Testis (tissue), 3 donors: Measurements from ENCODE around the gene FBLN1. TPM values are rescaled to one million over a fixed set of nuclear protein-coding genes. Genes with fewer than 3 reads are reported as not detected.

Source experiments
- DNase-seq: peaks from one replicate; pipeline ENCODE4 v3.0.0-alpha.2; 2019
- H3K27ac ChIP-seq, 2 donors: fragments of 200-600 bp; sonication (generic); one replicate each; pipeline ENCODE4 v1.5.1; 2019
- H3K27me3 ChIP-seq: fragments of 200-600 bp; sonication (generic); one replicate; pipeline ENCODE4 v1.5.1; 2019
- H3K36me3 ChIP-seq: fragments of 200-600 bp; sonication (generic); one replicate; pipeline ENCODE4 v1.5.1; 2017; ENCODE audit warnings: low read depth; ENCODE audit errors: missing control alignments
- H3K4me1 ChIP-seq: fragments of 200-600 bp; sonication (generic); one replicate; pipeline ENCODE4 v1.5.1; 2019
- H3K4me3 ChIP-seq, 2 donors: fragments of 200-600 bp; sonication (generic); one replicate each; pipeline ENCODE4 v1.5.1; 2017 to 2019
- H3K9me3 ChIP-seq: fragments of 200-600 bp; sonication (generic); one replicate; pipeline ENCODE4 v1.5.1; 2017
- CTCF ChIP-seq, 3 experiments: fragments of 450-650 bp in 2 of 3; fragments of 200-600 bp in 1 of 3; sonication (generic) in 1 of 3; IDR thresholded peaks; one replicate each; pipeline ENCODE4 v1.5.1; 2016 to 2019; ENCODE audit warnings: antibody characterized with exemption in 3 of 3, mild to moderate bottlenecking in 2 of 3, moderate library complexity in 1 of 3
- POLR2A ChIP-seq: fragments of 450-650 bp; IDR thresholded peaks from one replicate; pipeline ENCODE4 v1.6.1; 2017; ENCODE audit warnings: antibody characterized with exemption, mild to moderate bottlenecking, moderate library complexity
- WGBS, 2 donors: methylation state at CpG; one replicate each; pipeline ENCODE4 v1.1.5; 2018; 5-methylcytosine and 5-hydroxymethylcytosine counted together
- intact Hi-C: fragments of 100-400 bp; cut with DNase I; formaldehyde crosslinking; loops from one replicate; pipeline ENCODE4 v1.15.1; 2023; ENCODE audit warnings: low total_unique reads
- polyA plus RNA-seq: library from polyadenylated mRNA; stranded (reverse); fragments of 350-450 nt; fragmentation: Illumina TruSeq; extraction: RNeasy Lipid Tissue Mini Kit (QIAGEN cat#74804); gene quantifications from one replicate; pipeline ENCODE4 v1.2.3, GENCODE V29; 2014; ENCODE audit warnings: low read depth, low replicate concordance; ENCODE audit not compliant: insufficient read depth
- total RNA-seq, 2 donors: library from RNA; depleted of rRNA; stranded (reverse); fragments of >200 nt; gene quantifications; one replicate each; pipeline ENCODE4 v1.2.3, GENCODE V29; 2016

Gene FBLN1
- total and polyA plus RNA-seq, 3 donors from 2014 or later: 32.4 to 154 (median 42.2) TPM

DNA sequence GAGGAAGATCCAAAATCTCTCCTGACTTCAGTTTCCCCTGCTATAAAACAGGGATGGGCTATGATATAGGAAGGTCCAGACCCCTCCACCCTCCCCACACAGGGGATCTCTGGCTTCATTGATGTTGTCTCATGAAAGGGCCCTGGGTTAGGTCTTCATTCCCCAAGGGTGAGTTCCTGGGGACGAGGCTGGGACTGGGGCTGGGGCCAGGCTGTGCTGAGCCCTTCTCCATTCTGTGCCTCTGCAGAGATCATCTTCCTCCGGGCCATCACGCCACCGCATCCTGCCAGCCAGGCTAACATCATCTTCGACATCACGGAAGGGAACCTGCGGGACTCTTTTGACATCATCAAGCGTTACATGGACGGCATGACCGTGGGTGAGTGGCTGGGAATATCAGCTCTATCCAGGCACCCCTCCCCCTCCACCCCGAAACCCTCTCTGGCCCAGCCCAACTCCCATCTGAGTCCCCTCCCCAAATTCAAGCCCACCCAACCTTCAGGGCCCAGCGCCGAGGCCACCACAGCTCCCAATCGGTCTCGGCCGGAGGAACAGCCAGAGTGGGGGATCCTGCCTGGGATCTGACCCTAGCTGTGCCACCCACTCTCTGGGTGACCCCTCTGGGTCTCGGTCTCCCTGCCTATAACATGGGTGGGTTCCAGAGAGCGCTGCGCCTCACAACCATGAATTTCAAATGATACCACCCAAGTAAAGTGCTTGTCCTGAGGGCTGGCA is 74.2 kb downstream of the FBLN1 start:
- intact Hi-C loops: no loop called here

DNA sequence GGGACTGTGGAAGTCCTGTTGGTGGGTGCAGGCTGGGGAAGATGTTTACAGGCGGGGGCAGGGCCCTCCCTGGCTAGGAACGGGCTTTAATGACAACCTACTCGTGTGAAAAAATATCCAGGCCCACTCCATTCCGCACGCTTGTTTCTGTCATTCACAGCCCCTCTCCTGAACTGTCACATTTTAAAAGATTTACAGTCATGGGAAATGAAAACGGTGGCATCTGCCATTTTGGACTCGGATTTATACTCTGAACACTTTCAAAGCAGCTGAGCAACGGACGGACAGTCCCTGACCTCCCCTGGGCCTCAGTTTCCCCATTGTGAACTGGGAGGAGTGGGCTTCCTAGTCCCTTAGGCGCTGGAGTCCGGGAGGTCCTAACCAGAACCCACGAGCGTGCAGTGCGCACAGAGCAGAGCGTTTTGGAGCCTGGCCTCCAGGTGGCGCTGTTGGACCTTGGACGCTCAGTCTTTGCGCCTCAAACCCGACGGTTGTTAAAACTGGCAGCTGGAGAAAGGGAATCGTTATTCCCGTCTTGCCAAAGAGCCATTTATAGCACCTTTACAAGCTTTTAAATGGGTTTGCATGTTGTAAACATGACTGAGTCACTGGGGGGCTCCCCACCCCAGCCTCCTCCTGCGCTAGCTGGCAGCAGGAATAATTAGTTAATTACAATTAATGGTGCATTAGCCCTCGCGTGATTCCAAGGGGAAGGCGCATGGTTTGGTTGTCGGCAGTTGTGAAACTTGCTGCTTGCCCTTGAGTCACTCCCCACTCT is 75.3 kb downstream of the FBLN1 start:
- Histone ChIP-seq H3K4me3 (no peak overlapping the region), H3K36me3 (no peaks in the 10 kb centered on the region), H3K27me3 (no peaks in the 10 kb centered on the region), H3K27ac (no peak overlapping the region), H3K9me3 (no peaks in the 10 kb centered on the region), H3K4me1 (no peaks in the 10 kb centered on the region)
- peak; percentile 93 to 97 (median 95) for TF ChIP-seq CTCF (IDR thresholded peaks at IDR 0.05)
- TF ChIP-seq POLR2A: no peak
- intact Hi-C loops: no loop called here
- DNase-seq: peak; percentile 93
- whole genome bisulfite sequencing, 2 donors: 25 to 30% methylated on average over 17 to 27 of the region's 27 CpGs

More for the DNA sequence above, 74.2 kb downstream of the FBLN1 start:
- Histone ChIP-seq H3K4me1 (no peaks in the 10 kb centered on the region), H3K27me3 (no peaks in the 10 kb centered on the region), H3K4me3 (no peak overlapping the region), H3K36me3 (no peaks in the 10 kb centered on the region), H3K9me3 (no peaks in the 10 kb centered on the region), H3K27ac (no peak overlapping the region)
- no peak for DNase-seq
- 94% methylated on average over 19 of the region's 19 CpGs for WGBS, 2 donors
- TF ChIP-seq POLR2A (no peak), CTCF (IDR thresholded peaks at IDR 0.05) (no peak)

DNA sequence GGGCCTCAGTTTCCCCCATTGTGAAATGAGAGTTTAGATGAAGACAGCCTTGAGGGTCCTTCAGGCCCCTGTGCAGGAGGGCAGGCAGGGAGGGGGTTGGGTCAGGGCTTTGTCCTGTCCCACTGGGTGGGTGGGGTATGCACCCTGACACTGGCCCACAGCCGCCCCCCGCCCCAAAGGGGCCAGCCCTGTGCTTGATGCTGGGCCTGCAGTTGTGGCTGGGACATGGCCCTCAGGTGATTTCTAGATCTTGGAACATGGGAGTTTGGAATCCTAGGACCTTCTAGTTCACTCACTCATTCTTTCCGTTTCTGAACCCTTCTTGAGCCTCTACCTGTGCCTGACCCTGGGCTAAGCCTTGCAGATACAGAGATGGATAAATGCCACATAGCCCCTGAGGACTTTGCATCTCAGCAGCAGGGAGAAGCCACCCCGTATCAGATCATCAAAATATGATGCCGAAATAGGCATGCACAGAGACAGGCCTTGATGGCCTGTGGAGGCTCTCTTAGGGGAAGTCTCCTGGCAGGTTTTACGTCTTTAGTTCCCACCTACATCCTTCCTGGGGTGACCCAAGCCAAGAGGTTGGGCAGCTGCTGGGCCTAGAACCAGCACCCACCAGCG is 76.0 kb downstream of the FBLN1 start:
- WGBS, 2 donors: 88 to 90% methylated on average over 6 to 7 of the region's 7 CpGs
- DNase-seq: no peak
- H3K27ac ChIP-seq: no peak overlapping the region
- TF ChIP-seq CTCF (IDR thresholded peaks at IDR 0.05) (no peak), POLR2A (no peak)
- H3K27me3 ChIP-seq: no peaks in the 10 kb centered on the region
- H3K36me3 ChIP-seq: no peaks in the 10 kb centered on the region
- H3K4me1 ChIP-seq: no peaks in the 10 kb centered on the region
- intact Hi-C loops: no loop called here
- H3K4me3 ChIP-seq: no peak overlapping the region
- no peaks in the 10 kb centered on the region for H3K9me3 ChIP-seq

DNA sequence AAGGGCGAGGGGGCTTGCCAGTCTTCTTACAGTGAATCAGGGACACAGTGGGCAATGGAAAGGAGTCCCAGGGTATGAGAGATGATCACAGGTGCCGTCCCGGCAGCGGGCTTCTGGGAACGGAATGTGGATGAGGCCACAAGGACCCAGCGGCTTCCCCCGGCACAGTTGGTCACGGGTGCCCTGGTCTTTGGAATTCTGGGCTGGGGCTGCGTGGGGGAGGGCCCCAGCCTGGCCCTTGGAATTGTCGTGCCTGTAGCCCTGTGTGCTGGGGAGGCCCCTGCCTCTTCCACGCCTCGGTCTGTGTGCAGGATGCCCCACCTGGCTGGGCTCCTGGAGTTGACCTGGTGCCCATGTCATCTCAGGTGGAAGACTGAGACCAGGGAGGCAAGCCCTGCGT is 76.6 kb downstream of the FBLN1 start:
- TF ChIP-seq POLR2A: no peak
- TF ChIP-seq CTCF (IDR thresholded peaks at IDR 0.05): no peak
- Histone ChIP-seq H3K4me1 (no peaks in the 10 kb centered on the region), H3K4me3 (no peak overlapping the region), H3K27me3 (no peaks in the 10 kb centered on the region), H3K27ac (no peak overlapping the region), H3K36me3 (no peaks in the 10 kb centered on the region), H3K9me3 (no peaks in the 10 kb centered on the region)
- intact Hi-C loops: no loop called here
- WGBS, 2 donors: 88 to 96% methylated on average over 1 to 13 of the region's 13 CpGs
- no peak for DNase-seq
